HCT116 (cell line): ENCODE results near the gene PIK3R6. TPM values are rescaled to one million over a fixed set of nuclear protein-coding genes. Genes with fewer than 3 reads are reported as not detected.

Experiments used
- ATAC-seq: fragments of 200-7000 bp; cut with Tn5 transposase; 2 replicates; pipeline ENCODE4 v1.9.1; 2020; ENCODE audit warnings: mild to moderate bottlenecking, moderate library complexity
- BruUV-seq: library from RNA; stranded (reverse); fragments of 400-500 nt; replicated peaks from 2 replicates; lab custom pipeline; 2021; lab: Mats Ljungman, UMichigan
- CTCF ChIA-PET: fragments of 300-600 bp; sonication (Branson Sonifier 250); formaldehyde crosslinking; loops from one replicate; lab custom pipeline; 2021; ENCODE audit warnings: antibody characterized with exemption; lab: Charles Lee
- POLR2A ChIA-PET: fragments of 300-600, 350-600 bp; sonication (Branson Sonifier 250); formaldehyde crosslinking; loops from one replicate; lab custom pipeline; 2021; ENCODE audit warnings: antibody characterized with exemption; lab: Charles Lee
- RAD21 ChIA-PET, 2 experiments: fragments of 300-600 bp; sonication (Branson Sonifier 250); formaldehyde crosslinking; loops; one replicate each; lab custom pipeline; 2023; ENCODE audit warnings: low total read pairs in 2 of 2; ENCODE audit not compliant: uncharacterized antibody in 2 of 2, unreplicated experiment in 2 of 2, low non-redundant PET in 1 of 2; lab: Charles Lee
- DNase-seq: peaks from one replicate; pipeline ENCODE4 v3.0.0-alpha.2; 2010; ENCODE audit warnings: low read depth, low spot score
- H2AFZ ChIP-seq: fragments of 200-600 bp; shearing (Covaris generic), sonication (generic); 2 replicates; pipeline ENCODE4 v1.6.1; 2017; ENCODE audit warnings: low read depth, mixed run types, mixed read lengths, antibody characterized with exemption, low read length; ENCODE audit not compliant: poor library complexity, severe bottlenecking
- H3K27ac ChIP-seq: 2 replicates; pipeline ENCODE4 v1.5.1; 2012; ENCODE audit warnings: low read depth, low read length
- H3K27me3 ChIP-seq: fragments of 200-600 bp; sonication (generic); 2 replicates; pipeline ENCODE4 v1.6.1; 2016; ENCODE audit warnings: mixed run types, low read length, mixed read lengths; ENCODE audit not compliant: insufficient read depth
- H3K36me3 ChIP-seq, 2 experiments: fragments of 200-500 bp in 1 of 2; fragments of 200-600 bp in 1 of 2; sonication (Bioruptor generic) in 1 of 2; sonication (generic) in 1 of 2; 2 replicates each; pipeline versions ENCODE4 v1.5.1 to v1.6.1; 2014 to 2016; ENCODE audit warnings: low read length in 2 of 2, inconsistent platforms in 1 of 2, mixed read lengths in 1 of 2, mixed run types in 1 of 2; ENCODE audit not compliant: insufficient read depth in 2 of 2, control insufficient read depth in 1 of 2
- H3K4me1 ChIP-seq, 2 experiments: fragments of 200-600 bp in 1 of 2; sonication (generic) in 1 of 2; 2 replicates each; pipeline versions ENCODE4 v1.5.1 to v1.6.1; 2012 to 2017; ENCODE audit warnings: low read length in 2 of 2, inconsistent platforms in 1 of 2, mild to moderate bottlenecking in 1 of 2, mixed read lengths in 1 of 2, mixed run types in 1 of 2, moderate library complexity in 1 of 2; ENCODE audit not compliant: insufficient read depth in 2 of 2, control insufficient read depth in 1 of 2
- H3K4me2 ChIP-seq: fragments of 200-600 bp; sonication (generic); 2 replicates; pipeline ENCODE4 v1.6.1; 2017; ENCODE audit warnings: mixed run types, low read length, mixed read lengths
- H3K4me3 ChIP-seq, 2 experiments: fragments of 200-600 bp in 1 of 2; sonication (generic) in 1 of 2; replicated peaks in 1 of 2; 2 replicates each; pipeline ENCODE4 v1.5.1; 2011 to 2016; ENCODE audit warnings: low read length in 2 of 2, control low read depth in 1 of 2, low read depth in 1 of 2, mild to moderate bottlenecking in 1 of 2, mixed read lengths in 1 of 2, mixed run types in 1 of 2
- H3K79me2 ChIP-seq: fragments of 200-600 bp; sonication (generic); 2 replicates; pipeline ENCODE4 v1.6.1; 2017; ENCODE audit warnings: mild to moderate bottlenecking, mixed run types, low read length, moderate library complexity, mixed read lengths; ENCODE audit not compliant: insufficient read depth
- H3K9ac ChIP-seq: fragments of 200-600 bp; sonication (generic); 2 replicates; pipeline ENCODE4 v1.6.1; 2016; ENCODE audit warnings: low read length, mixed read lengths
- H3K9me2 ChIP-seq: fragments of 200-600 bp; sonication (generic), shearing (Covaris generic); 2 replicates; pipeline ENCODE4 v1.6.1; 2017; ENCODE audit warnings: mixed run types, mild to moderate bottlenecking, moderate library complexity; ENCODE audit not compliant: insufficient read depth
- H3K9me3 ChIP-seq, 2 experiments: fragments of 200-500 bp in 1 of 2; fragments of 200-600 bp in 1 of 2; sonication (Bioruptor generic) in 1 of 2; sonication (generic) in 1 of 2; 2 replicates each; pipeline ENCODE4 v1.6.1; 2014 to 2017; ENCODE audit warnings: low read length in 2 of 2, mixed read lengths in 2 of 2, inconsistent platforms in 1 of 2, low read depth in 1 of 2, mild to moderate bottlenecking in 1 of 2, mixed run types in 1 of 2, moderate library complexity in 1 of 2; ENCODE audit not compliant: control insufficient read depth in 1 of 2, insufficient read depth in 1 of 2
- H4K20me1 ChIP-seq: fragments of 200-600 bp; sonication (generic), shearing (Covaris generic); 2 replicates; pipeline ENCODE4 v1.6.1; 2017; ENCODE audit warnings: mixed run types, mild to moderate bottlenecking, moderate library complexity; ENCODE audit not compliant: insufficient read depth
- ATF3 ChIP-seq: IDR thresholded peaks from 2 replicates; pipeline ENCODE4 v1.6.1; 2012
- CBX3 ChIP-seq: IDR thresholded peaks from 2 replicates; pipeline ENCODE4 v1.6.1; 2012; ENCODE audit warnings: low read depth
- CTCF ChIP-seq, 3 experiments: fragments of 200-600 bp in 1 of 3; sonication (generic) in 1 of 3; IDR thresholded peaks in 2 of 3; conservative IDR thresholded peaks in 1 of 3; 2 replicates each; pipeline ENCODE4 v1.5.1; 2012 to 2017; ENCODE audit warnings: low read depth in 2 of 3, low read length in 2 of 3, antibody characterized with exemption in 1 of 3, borderline replicate concordance in 1 of 3, control low read depth in 1 of 3, mild to moderate bottlenecking in 1 of 3, mixed read lengths in 1 of 3, mixed run types in 1 of 3, moderate library complexity in 1 of 3; ENCODE audit not compliant: insufficient read depth in 1 of 3
- EGR1 ChIP-seq: IDR thresholded peaks from 2 replicates; pipeline ENCODE4 v1.6.1; 2012; ENCODE audit warnings: low read depth
- MAX ChIP-seq: IDR thresholded peaks from 2 replicates; pipeline ENCODE4 v1.6.1; 2012
- POLR2A ChIP-seq: IDR thresholded peaks from 2 replicates; pipeline ENCODE4 v1.7.0; 2011; ENCODE audit warnings: borderline replicate concordance; ENCODE audit not compliant: insufficient read depth, insufficient read length; ENCODE audit errors: extremely low read depth
- SP1 ChIP-seq: IDR thresholded peaks from 2 replicates; pipeline ENCODE4 v1.6.1; 2012; ENCODE audit warnings: low read depth
- TCF7L2 ChIP-seq: IDR thresholded peaks from 2 replicates; pipeline ENCODE4 v1.7.0; 2011; ENCODE audit warnings: borderline replicate concordance, inconsistent platforms; ENCODE audit not compliant: insufficient read depth, insufficient read length; ENCODE audit errors: extremely low read depth
- intact Hi-C: fragments of 100-400 bp; cut with micrococcal nuclease; formaldehyde crosslinking; loops from 2 replicates; pipeline ENCODE4 v1.10.0; 2022
- total RNA-seq: library from RNA; stranded (reverse); gene quantifications from one replicate; pipeline ENCODE4 v1.2.1, GENCODE V29; 2021; ENCODE audit not compliant: unreplicated experiment

Gene PIK3R6
- total RNA-seq, 1 experiment from 2014 or later: 0.07 TPM

- CTCF ChIA-PET: no interaction called here
- no peak for TF ChIP-seq MAX
- no peak for TF ChIP-seq TCF7L2
- no peak for TF ChIP-seq EGR1
- TF ChIP-seq CBX3: no peak
- no peak for TF ChIP-seq POLR2A
- no peak for TF ChIP-seq CTCF (IDR thresholded peaks at IDR 0.05 in 2 of 3, conservative IDR thresholded peaks at IDR 0.05 in 1 of 3; ENCODE audit: borderline replicate concordance in 1 of 3, insufficient read depth in 1 of 3, low read depth in 2 of 3, low read length in 2 of 3)
- no peak for TF ChIP-seq SP1
- TF ChIP-seq ATF3: no peak
- TF ChIP-seq, all 23 proteins: peak for 0
- no peaks in the 10 kb centered on the region for H3K9me2 ChIP-seq
- no peaks in the 10 kb centered on the region for H3K36me3 ChIP-seq
- ChIA-PET RAD21 (no interaction called here), POLR2A (no interaction called here)
- H3K9ac ChIP-seq: no peak overlapping the region
- no TSS peak for BruUV-seq
- no peak for ATAC-seq
- H3K4me1 ChIP-seq: peaks cover 0 to 3% of the 10 kb centered on the region in 2 experiments; a peak in 1 of 4 replicates
- no peak overlapping the region for H2AFZ ChIP-seq
- H3K27ac ChIP-seq: no peak overlapping the region
- no peaks in the 10 kb centered on the region for H3K27me3 ChIP-seq
- intact Hi-C loops: no loop called here
- no peaks in the 10 kb centered on the region for H3K79me2 ChIP-seq
- no peak for DNase-seq
- no peak overlapping the region for H3K4me3 ChIP-seq
- H3K4me2 ChIP-seq: no peak overlapping the region
- no peaks in the 10 kb centered on the region for H3K9me3 ChIP-seq
- no peaks in the 10 kb centered on the region; the same call in 1 of the 2 replicates for H4K20me1 ChIP-seq
Observed at GRCh38 chr17:8844229-8845218, 22.9 kb downstream of the PIK3R6 start.
